Uterus (tissue), 2 donors: ENCODE data around the gene FDX1.

Experiments
- CTCF ChIP-seq, 4 experiments: fragments of 200-600 bp in 2 of 4; fragments of 450-650 bp in 2 of 4; sonication (generic) in 2 of 4; IDR thresholded peaks; one replicate each; pipeline ENCODE4 v1.5.1; 2016 to 2019; ENCODE audit warnings: antibody characterized with exemption in 4 of 4, mild to moderate bottlenecking in 2 of 4, moderate library complexity in 1 of 4
- POLR2A ChIP-seq, 2 donors: fragments of 450-650 bp; IDR thresholded peaks; one replicate each; pipeline ENCODE4 v1.6.1; 2016; ENCODE audit warnings: antibody characterized with exemption in 2 of 2, mild to moderate bottlenecking in 1 of 2, moderate library complexity in 1 of 2

GRCh38 chr11:110433393-110434333 lies 3.9 kb downstream of the FDX1 start:
- peak in 3 of 4 experiments; percentile 58 to 67 (median 63) for TF ChIP-seq CTCF (IDR thresholded peaks at IDR 0.05)
- TF ChIP-seq POLR2A (IDR thresholded peaks at IDR 0.05), result no peak
